Loucy (cell line): ENCODE data around the gene PTPRT.
A peak's percentile ranks its signal among the peaks of the same experiment; 100 is the strongest.

ENCODE experiments used
- H2AFZ ChIP-seq: fragments of 200-600 bp; sonication (generic); 2 replicates; pipeline ENCODE4 v1.6.0; 2016; ENCODE audit warnings: antibody characterized with exemption, mild to moderate bottlenecking, low read length, moderate library complexity
- H3F3A ChIP-seq: fragments of 200-600 bp; 2 replicates; pipeline ENCODE4 v1.6.0; 2016; ENCODE audit warnings: antibody characterized with exemption, low read depth, mild to moderate bottlenecking
- H3K27me3 ChIP-seq: fragments of 200-600 bp; sonication (generic); 2 replicates; pipeline ENCODE4 v1.6.1; 2014; ENCODE audit warnings: low read length, mild to moderate bottlenecking; ENCODE audit not compliant: insufficient read depth, poor library complexity, severe bottlenecking
- H3K36me3 ChIP-seq: fragments of 200-600 bp; sonication (generic); 2 replicates; pipeline ENCODE4 v1.6.1; 2016; ENCODE audit warnings: low read length; ENCODE audit not compliant: insufficient read depth
- H3K4me1 ChIP-seq: fragments of 200-600 bp; sonication (generic); 2 replicates; pipeline ENCODE4 v1.5.1; 2014; ENCODE audit warnings: low read length, mild to moderate bottlenecking; ENCODE audit not compliant: insufficient read depth, poor library complexity, severe bottlenecking
- H3K4me2 ChIP-seq: fragments of 200-600 bp; sonication (generic); 2 replicates; pipeline ENCODE4 v1.6.0; 2014; ENCODE audit warnings: antibody characterized with exemption, low read length, low read depth, mild to moderate bottlenecking; ENCODE audit not compliant: poor library complexity, severe bottlenecking
- H3K4me3 ChIP-seq: fragments of 200-600 bp; sonication (generic); 2 replicates; pipeline ENCODE4 v1.5.1; 2014; ENCODE audit warnings: low read length, mild to moderate bottlenecking, mixed read lengths; ENCODE audit not compliant: poor library complexity, severe bottlenecking
- H3K79me2 ChIP-seq: fragments of 200-600 bp; sonication (generic); 2 replicates; pipeline ENCODE4 v1.6.1; 2014; ENCODE audit warnings: low read length; ENCODE audit not compliant: insufficient read depth
- H3K9ac ChIP-seq: fragments of 200-600 bp; sonication (generic); 2 replicates; pipeline ENCODE4 v1.6.0; 2014; ENCODE audit warnings: mild to moderate bottlenecking, low read depth, low read length, moderate library complexity; ENCODE audit not compliant: poor library complexity, severe bottlenecking
- H3K9me2 ChIP-seq: fragments of 200-600 bp; sonication (generic); replicated peaks from 2 replicates; pipeline ENCODE4 v1.6.1; 2016; ENCODE audit warnings: low read depth, low read length, mixed read lengths
- H3K9me3 ChIP-seq: fragments of 200-600 bp; sonication (generic); 2 replicates; pipeline ENCODE4 v1.6.1; 2014; ENCODE audit warnings: mild to moderate bottlenecking, antibody characterized with exemption, low read length, low read depth; ENCODE audit not compliant: insufficient read depth
- H4K20me1 ChIP-seq: fragments of 200-600 bp; sonication (generic); 2 replicates; pipeline ENCODE4 v1.6.0; 2014; ENCODE audit warnings: antibody characterized with exemption, low read length, mild to moderate bottlenecking; ENCODE audit not compliant: insufficient read depth, poor library complexity, severe bottlenecking
- CTCF ChIP-seq: fragments of 200-600 bp; sonication (generic); conservative IDR thresholded peaks from 2 replicates; pipeline ENCODE4 v1.5.1; 2014; ENCODE audit warnings: mild to moderate bottlenecking, antibody characterized with exemption, low read length
- EZH2phosphoT487 ChIP-seq: fragments of 200-600 bp; IDR thresholded peaks from 2 replicates; pipeline ENCODE4 v1.6.1; 2018; ENCODE audit warnings: antibody characterized with exemption, mild to moderate bottlenecking, moderate library complexity, borderline replicate concordance

PTPRT gene

GRCh38 chr20:42604998-42605956 lies 584.4 kb downstream of the PTPRT start:
- no peak overlapping the region for H3K4me3 ChIP-seq
- H3K9me2 ChIP-seq, result no peaks in the 10 kb centered on the region
- no peaks in the 10 kb centered on the region for H3K4me1 ChIP-seq
- H2AFZ ChIP-seq, result no peak overlapping the region
- no peaks in the 10 kb centered on the region for H3K79me2 ChIP-seq
- H3K9ac ChIP-seq, result no peak overlapping the region
- no peaks in the 10 kb centered on the region for H3K27me3 ChIP-seq
- no peak overlapping the region for H3K4me2 ChIP-seq
- peaks cover 6% of the 10 kb centered on the region; the same call in 1 of the 2 replicates for H3K9me3 ChIP-seq
- H3F3A ChIP-seq, result no peaks in the 10 kb centered on the region
- H3K36me3 ChIP-seq, result no peaks in the 10 kb centered on the region
- H4K20me1 ChIP-seq, result no peaks in the 10 kb centered on the region
- TF ChIP-seq CTCF (no peak), EZH2phosphoT487 (no peak)

GRCh38 chr20:42603655-42604054 lies 586.1 kb downstream of the PTPRT start:
- Histone ChIP-seq H3K36me3 (no peaks in the 10 kb centered on the region), H4K20me1 (no peaks in the 10 kb centered on the region), H3K4me3 (no peak overlapping the region), H3K4me2 (no peak overlapping the region), H3K27me3 (no peaks in the 10 kb centered on the region), H3K9ac (no peak overlapping the region), H3K4me1 (no peaks in the 10 kb centered on the region), H3F3A (no peaks in the 10 kb centered on the region), H3K9me3 (peaks cover 6% of the 10 kb centered on the region; the same call in 1 of the 2 replicates), H2AFZ (no peak overlapping the region), H3K79me2 (no peaks in the 10 kb centered on the region), H3K9me2 (no peaks in the 10 kb centered on the region)
- TF ChIP-seq CTCF (no peak), EZH2phosphoT487 (no peak)

GRCh38 chr20:42598581-42598980 lies 591.1 kb downstream of the PTPRT start:
- H3K4me3 ChIP-seq, result no peak overlapping the region
- H3K9me2 ChIP-seq, result no peaks in the 10 kb centered on the region
- H4K20me1 ChIP-seq, result no peaks in the 10 kb centered on the region
- H3K4me1 ChIP-seq, result no peaks in the 10 kb centered on the region
- H2AFZ ChIP-seq, result no peak overlapping the region
- TF ChIP-seq CTCF, result no peak
- no peak for TF ChIP-seq EZH2phosphoT487
- H3F3A ChIP-seq, result no peaks in the 10 kb centered on the region
- H3K27me3 ChIP-seq, result no peaks in the 10 kb centered on the region
- H3K9ac ChIP-seq, result no peak overlapping the region
- no peaks in the 10 kb centered on the region for H3K36me3 ChIP-seq
- peak overlapping the region; percentile 20 for H3K4me2 ChIP-seq
- H3K9me3 ChIP-seq, result no peaks in the 10 kb centered on the region
- H3K79me2 ChIP-seq, result no peaks in the 10 kb centered on the region
